Measurements from ENCODE around the gene RIOK1.

RIOK1 gene

DNA sequence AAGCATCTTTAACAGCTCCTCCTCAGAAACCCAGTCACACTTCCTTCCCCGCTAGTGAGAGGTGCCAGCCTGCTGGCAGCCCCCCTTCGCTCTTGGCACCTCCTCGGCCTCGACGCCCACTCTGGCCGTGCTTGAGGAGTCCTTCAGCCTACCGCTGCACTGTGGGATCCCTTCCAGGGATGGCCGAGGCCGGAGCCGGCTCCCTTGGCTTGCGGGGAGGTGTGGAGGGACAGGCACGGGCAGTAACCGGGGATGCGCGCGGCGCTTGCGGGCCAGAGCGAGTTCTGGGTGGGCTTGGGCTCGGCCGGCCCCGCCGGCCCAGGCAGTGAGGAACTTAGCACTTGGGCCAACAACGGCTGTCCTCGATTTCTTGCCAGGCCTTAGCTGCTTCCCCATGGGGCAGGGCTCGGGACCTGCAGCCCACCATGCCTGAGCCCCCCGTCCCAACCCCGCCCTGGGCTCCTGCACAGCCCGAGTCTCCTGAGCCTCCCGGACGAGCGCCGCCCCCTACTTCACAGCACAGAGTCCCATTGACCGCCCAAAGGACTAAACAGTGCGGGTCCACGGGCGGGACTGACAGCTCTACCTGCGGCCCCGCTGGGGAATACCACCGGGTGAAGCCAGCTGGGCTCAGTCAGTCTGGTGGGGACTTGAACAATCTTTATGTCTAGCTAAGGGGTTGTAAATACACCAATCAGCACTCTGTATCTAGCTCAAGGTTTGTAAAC, 51.6 kb downstream of the RIOK1 start:
- DNase-seq (ENCODE audit: insufficient read length, low spot score) (no peak), FAIRE-seq (no peak)
- TF ChIP-seq, protein P1, sequence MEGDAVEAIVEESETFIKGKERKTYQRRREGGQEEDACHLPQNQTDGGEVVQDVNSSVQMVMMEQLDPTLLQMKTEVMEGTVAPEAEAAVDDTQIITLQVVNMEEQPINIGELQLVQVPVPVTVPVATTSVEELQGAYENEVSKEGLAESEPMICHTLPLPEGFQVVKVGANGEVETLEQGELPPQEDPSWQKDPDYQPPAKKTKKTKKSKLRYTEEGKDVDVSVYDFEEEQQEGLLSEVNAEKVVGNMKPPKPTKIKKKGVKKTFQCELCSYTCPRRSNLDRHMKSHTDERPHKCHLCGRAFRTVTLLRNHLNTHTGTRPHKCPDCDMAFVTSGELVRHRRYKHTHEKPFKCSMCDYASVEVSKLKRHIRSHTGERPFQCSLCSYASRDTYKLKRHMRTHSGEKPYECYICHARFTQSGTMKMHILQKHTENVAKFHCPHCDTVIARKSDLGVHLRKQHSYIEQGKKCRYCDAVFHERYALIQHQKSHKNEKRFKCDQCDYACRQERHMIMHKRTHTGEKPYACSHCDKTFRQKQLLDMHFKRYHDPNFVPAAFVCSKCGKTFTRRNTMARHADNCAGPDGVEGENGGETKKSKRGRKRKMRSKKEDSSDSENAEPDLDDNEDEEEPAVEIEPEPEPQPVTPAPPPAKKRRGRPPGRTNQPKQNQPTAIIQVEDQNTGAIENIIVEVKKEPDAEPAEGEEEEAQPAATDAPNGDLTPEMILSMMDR (IDR thresholded peaks at IDR 0.05; ENCODE audit: insufficient read depth, missing control alignments) = no peak

- DNase-seq (ENCODE audit: insufficient read length, low spot score) = no peak
- TF ChIP-seq, protein P1 (IDR thresholded peaks at IDR 0.05; ENCODE audit: insufficient read depth, missing control alignments) = no peak
- no peak for FAIRE-seq
These were observed 52.9 kb downstream of the RIOK1 start for GRCh38 chr6:7442467-7442866.

GRCh38 chr6:7445101-7445500, 55.5 kb downstream of the RIOK1 start:
- FAIRE-seq (no peak), DNase-seq (ENCODE audit: insufficient read length, low spot score) (no peak)
- TF ChIP-seq, protein P1 (IDR thresholded peaks at IDR 0.05; ENCODE audit: insufficient read depth, missing control alignments) = no peak

- no peak for DNase-seq (ENCODE audit: insufficient read length, low spot score)
- TF ChIP-seq, protein P1 (IDR thresholded peaks at IDR 0.05; ENCODE audit: insufficient read depth, missing control alignments) = no peak
- no peak for FAIRE-seq
These were observed 56.4 kb downstream of the RIOK1 start for GRCh38 chr6:7445885-7446461.

- no peak for FAIRE-seq
- DNase-seq (ENCODE audit: insufficient read length, low spot score) = no peak
- TF ChIP-seq, protein P1 (IDR thresholded peaks at IDR 0.05; ENCODE audit: insufficient read depth, missing control alignments) = no peak
These were observed 57.2 kb downstream of the RIOK1 start for GRCh38 chr6:7446619-7447325.

DNA sequence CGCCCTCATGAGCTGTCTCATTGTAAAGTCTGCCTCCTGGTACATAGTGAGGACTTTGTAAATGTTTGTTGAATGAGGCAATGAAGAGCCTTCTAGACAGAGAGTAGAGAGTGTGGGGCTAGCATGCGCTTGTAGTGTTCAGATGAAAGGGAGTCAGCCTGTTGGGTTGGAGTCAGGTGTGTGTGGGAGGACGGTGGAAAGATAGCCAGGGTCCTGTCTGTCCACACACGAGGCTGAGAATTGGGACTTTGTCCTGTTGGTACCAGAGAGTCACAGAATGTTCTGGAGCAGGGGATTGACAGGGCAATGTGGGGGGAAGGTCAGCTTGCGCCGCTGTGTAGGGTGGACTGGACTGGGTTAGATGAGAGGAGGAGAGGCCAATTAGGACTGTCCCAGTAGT, 58.6 kb downstream of the RIOK1 start:
- DNase-seq (ENCODE audit: insufficient read length, low spot score) (no peak), FAIRE-seq (no peak)
- TF ChIP-seq, protein P1 (IDR thresholded peaks at IDR 0.05; ENCODE audit: insufficient read depth, missing control alignments) = no peak

- FAIRE-seq = no peak
- no peak for DNase-seq (ENCODE audit: insufficient read length, low spot score)
- TF ChIP-seq, protein P1 (IDR thresholded peaks at IDR 0.05; ENCODE audit: insufficient read depth, missing control alignments) = no peak
These were observed 59.4 kb downstream of the RIOK1 start for GRCh38 chr6:7449018-7449417.

All from D721Med (cell line).